Measurements from ENCODE around the gene FCHSD2.

Gene FCHSD2

DNA sequence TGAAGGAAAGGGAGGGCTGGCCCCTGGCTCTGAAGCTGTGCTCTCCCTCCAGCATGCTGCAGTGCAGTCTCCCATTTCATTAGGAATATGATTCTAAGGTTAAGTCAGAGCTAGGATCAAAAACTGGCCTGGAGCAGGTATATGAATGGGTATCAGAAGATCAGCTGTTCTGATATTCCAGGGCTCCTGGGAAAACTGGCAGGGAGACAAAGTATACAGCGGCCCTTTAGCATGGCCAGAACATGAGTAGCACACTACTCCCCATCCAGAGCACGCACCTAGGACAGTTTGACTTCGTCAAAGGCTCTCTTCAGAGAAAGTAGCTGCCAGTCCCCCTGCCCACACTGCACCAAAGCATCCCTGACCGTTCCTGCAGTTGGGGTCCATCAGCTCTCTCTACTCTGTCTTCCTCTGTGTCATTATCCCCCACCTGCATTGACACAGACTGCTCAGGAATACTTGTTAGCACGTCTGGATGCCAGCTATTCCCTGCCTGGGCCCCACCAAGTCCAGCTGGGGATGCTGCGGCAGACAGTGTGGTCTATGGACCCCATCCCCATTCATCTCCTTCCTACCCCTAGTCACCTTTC lies 4.0 kb upstream of the FCHSD2 start:
- no peak overlapping the region for H4K5ac ChIP-seq (ENCODE audit: low read length)
- H3K18ac ChIP-seq (ENCODE audit: low read length): no peak overlapping the region
- no peaks in the 10 kb centered on the region for H3K79me2 ChIP-seq (ENCODE audit: control insufficient read depth, insufficient read depth, low read length)
- no peak overlapping the region for H2AK5ac ChIP-seq (ENCODE audit: low read length)
- no peak overlapping the region for H2BK5ac ChIP-seq (ENCODE audit: low read length)
- no peak overlapping the region for H2BK15ac ChIP-seq (replicated peaks; ENCODE audit: low read depth)
- no peak overlapping the region for H3K23ac ChIP-seq (ENCODE audit: low read length)
- H2BK120ac ChIP-seq (ENCODE audit: low read depth, low read length): no peak overlapping the region
- H4K8ac ChIP-seq (ENCODE audit: low read depth, low read length): no peak overlapping the region
- H3K79me1 ChIP-seq (ENCODE audit: low read length): no peaks in the 10 kb centered on the region
- H3K36me3 ChIP-seq (ENCODE audit: control insufficient read depth, insufficient read depth, low read length): no peaks in the 10 kb centered on the region
- H3K4ac ChIP-seq (ENCODE audit: low read depth, low read length): no peak overlapping the region
- no peak overlapping the region for H3K9ac ChIP-seq (ENCODE audit: low read length)
- no peak overlapping the region for H3K4me2 ChIP-seq (ENCODE audit: low read length)
- H3K56ac ChIP-seq (ENCODE audit: low read length): no peak overlapping the region
- no peaks in the 10 kb centered on the region for H3K27me3 ChIP-seq (ENCODE audit: insufficient read depth, low read length, poor library complexity)
- H3K27ac ChIP-seq (ENCODE audit: low read depth, low read length): no peak overlapping the region
- H3K4me1 ChIP-seq (ENCODE audit: control insufficient read depth, low read depth, low read length): no peaks in the 10 kb centered on the region
- H3K4me3 ChIP-seq (ENCODE audit: low read length): no peak overlapping the region
- no peak for DNase-seq
- WGBS (ENCODE audit: extremely low coverage, insufficient coverage, low lambda C conversion rate): no CpG with 5 or more reads among the region's 6 CpGs

DNA sequence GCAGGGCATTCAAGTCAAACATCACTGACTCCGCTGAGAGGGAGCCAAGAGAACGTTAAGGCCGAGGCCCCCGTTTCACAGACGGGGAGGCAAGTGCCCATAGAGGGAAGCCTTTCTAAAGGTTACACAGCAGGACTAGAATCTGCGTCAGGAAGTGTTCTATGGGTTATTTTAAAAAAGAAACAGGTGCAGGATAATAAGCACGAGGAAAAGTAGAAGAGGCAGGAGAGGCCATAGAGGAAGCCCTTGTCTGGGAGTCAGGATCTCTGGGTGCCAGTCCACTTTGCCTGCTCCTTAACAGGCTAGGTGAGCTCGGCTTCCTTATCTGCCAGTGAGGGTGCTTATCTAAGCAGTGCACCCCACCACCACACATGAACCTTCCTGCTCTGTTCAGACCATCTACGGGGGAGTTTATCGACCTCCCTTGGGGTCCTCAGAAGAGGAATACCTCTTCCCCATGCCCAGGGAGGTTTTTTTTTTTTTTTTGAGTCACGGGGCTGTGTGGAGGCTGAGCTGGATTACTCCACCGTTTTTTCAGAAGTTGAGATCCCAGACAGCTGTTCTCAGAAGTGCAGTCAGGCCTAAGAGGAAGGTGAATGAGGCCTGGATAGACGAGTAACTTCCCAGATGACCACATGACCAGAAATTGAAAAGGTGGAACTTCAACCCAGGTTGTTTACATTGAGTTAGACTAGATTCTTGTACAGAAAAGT lies 1.2 kb upstream of the FCHSD2 start:
- WGBS (ENCODE audit: extremely low coverage, insufficient coverage, low lambda C conversion rate): no CpG with 5 or more reads among the region's 13 CpGs
- DNase-seq: no peak

DNA sequence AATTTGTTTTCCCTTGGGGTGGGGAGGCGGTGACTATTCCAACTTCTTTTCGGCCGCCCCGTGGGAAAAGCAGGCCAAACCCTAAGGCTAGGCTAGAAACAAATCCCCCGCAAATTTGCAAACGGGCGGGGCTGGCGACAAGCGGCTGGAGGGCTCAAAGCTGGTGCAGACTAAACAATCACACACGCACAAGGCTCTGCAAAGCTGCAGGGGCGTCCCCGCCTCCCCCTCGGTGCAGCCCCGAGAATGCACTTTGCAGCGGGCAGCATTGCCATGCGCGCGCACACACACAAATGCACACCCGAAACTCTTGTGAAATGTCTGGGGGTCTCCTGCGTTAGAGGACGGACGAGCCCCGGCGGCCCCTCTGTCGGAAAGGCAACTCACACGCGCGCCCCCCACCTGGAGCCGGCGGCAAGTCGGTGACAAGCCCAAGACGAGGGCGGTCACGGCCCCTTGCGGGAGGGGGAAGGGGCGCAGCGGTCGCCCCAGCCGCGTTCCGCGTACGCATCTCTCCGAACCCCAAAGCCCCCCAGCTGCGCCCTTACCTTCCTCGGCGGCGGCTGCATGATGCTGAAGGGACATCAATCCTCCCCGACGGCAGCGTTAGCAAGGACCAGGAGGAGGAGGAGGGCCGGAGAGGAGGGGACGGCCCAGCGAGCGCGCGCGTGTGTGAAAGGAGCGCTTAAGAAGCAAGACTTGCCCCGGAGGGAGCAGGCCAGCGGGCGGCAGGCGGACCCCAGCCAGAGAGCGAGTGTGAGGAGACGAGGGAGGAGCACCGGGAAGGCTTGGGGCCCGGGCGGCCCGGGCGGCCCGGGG lies 600 bp downstream of the FCHSD2 start:
- peak overlapping the region; percentile 36 for H3K4me3 ChIP-seq (ENCODE audit: low read length)
- peak overlapping the region; percentile 88 for H3K56ac ChIP-seq (ENCODE audit: low read length)
- H3K79me1 ChIP-seq (ENCODE audit: low read length): no peaks in the 10 kb centered on the region
- H2BK5ac ChIP-seq (ENCODE audit: low read length): no peak overlapping the region
- H3K4me2 ChIP-seq (ENCODE audit: low read length): peak overlapping the region; percentile 35
- H3K9ac ChIP-seq (ENCODE audit: low read length): peak overlapping the region; percentile 70
- no peak overlapping the region for H2BK120ac ChIP-seq (ENCODE audit: low read depth, low read length)
- no peak overlapping the region for H2AK5ac ChIP-seq (ENCODE audit: low read length)
- peak overlapping the region; percentile 53 for H3K18ac ChIP-seq (ENCODE audit: low read length)
- H3K36me3 ChIP-seq (ENCODE audit: control insufficient read depth, insufficient read depth, low read length): no peaks in the 10 kb centered on the region
- H3K4me1 ChIP-seq (ENCODE audit: control insufficient read depth, low read depth, low read length): no peaks in the 10 kb centered on the region
- peak overlapping the region; percentile 85 for H3K27ac ChIP-seq (ENCODE audit: low read depth, low read length)
- H3K23ac ChIP-seq (ENCODE audit: low read length): peak overlapping the region; percentile 69
- no peak overlapping the region for H3K4ac ChIP-seq (ENCODE audit: low read depth, low read length)
- no peak overlapping the region for H4K5ac ChIP-seq (ENCODE audit: low read length)
- no peaks in the 10 kb centered on the region for H3K79me2 ChIP-seq (ENCODE audit: control insufficient read depth, insufficient read depth, low read length)
- H3K27me3 ChIP-seq (ENCODE audit: insufficient read depth, low read length, poor library complexity): no peaks in the 10 kb centered on the region
- no CpG with 5 or more reads among the region's 71 CpGs for WGBS (ENCODE audit: extremely low coverage, insufficient coverage, low lambda C conversion rate)
- H4K8ac ChIP-seq (ENCODE audit: low read depth, low read length): no peak overlapping the region
- no peak overlapping the region for H2BK15ac ChIP-seq (replicated peaks; ENCODE audit: low read depth)
- peak; percentile 85 for DNase-seq

More for the DNA sequence above, 1.2 kb upstream of the FCHSD2 start:
- no peak overlapping the region for H2BK120ac ChIP-seq (ENCODE audit: low read depth, low read length)
- no peak overlapping the region for H3K23ac ChIP-seq (ENCODE audit: low read length)
- peak overlapping the region; percentile 48 for H3K4me2 ChIP-seq (ENCODE audit: low read length)
- H3K36me3 ChIP-seq (ENCODE audit: control insufficient read depth, insufficient read depth, low read length): no peaks in the 10 kb centered on the region
- H3K18ac ChIP-seq (ENCODE audit: low read length): no peak overlapping the region
- H3K4me3 ChIP-seq (ENCODE audit: low read length): no peak overlapping the region
- H3K56ac ChIP-seq (ENCODE audit: low read length): peak overlapping the region; percentile 88
- peak overlapping the region; percentile 37 for H3K27ac ChIP-seq (ENCODE audit: low read depth, low read length)
- H4K5ac ChIP-seq (ENCODE audit: low read length): no peak overlapping the region
- no peaks in the 10 kb centered on the region for H3K79me1 ChIP-seq (ENCODE audit: low read length)
- peak overlapping the region; percentile 70 for H3K9ac ChIP-seq (ENCODE audit: low read length)
- no peak overlapping the region for H3K4ac ChIP-seq (ENCODE audit: low read depth, low read length)
- no peak overlapping the region for H2BK15ac ChIP-seq (replicated peaks; ENCODE audit: low read depth)
- H3K4me1 ChIP-seq (ENCODE audit: control insufficient read depth, low read depth, low read length): no peaks in the 10 kb centered on the region
- H3K79me2 ChIP-seq (ENCODE audit: control insufficient read depth, insufficient read depth, low read length): no peaks in the 10 kb centered on the region
- H3K27me3 ChIP-seq (ENCODE audit: insufficient read depth, low read length, poor library complexity): no peaks in the 10 kb centered on the region
- H2BK5ac ChIP-seq (ENCODE audit: low read length): no peak overlapping the region
- H2AK5ac ChIP-seq (ENCODE audit: low read length): no peak overlapping the region
- no peak overlapping the region for H4K8ac ChIP-seq (ENCODE audit: low read depth, low read length)

DNA sequence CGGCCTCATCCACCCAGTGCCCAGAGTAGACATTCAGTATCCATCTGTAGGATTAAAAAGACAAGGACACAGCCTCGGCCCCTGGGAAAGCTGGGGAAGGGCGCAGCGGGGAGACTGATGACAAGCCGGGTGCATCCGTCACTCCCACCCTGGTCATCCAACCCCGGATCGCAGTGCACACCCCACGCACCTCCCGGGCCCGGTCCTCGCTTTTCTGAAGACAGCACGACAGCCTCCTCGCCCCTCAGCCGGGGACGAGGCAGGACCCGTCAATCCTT lies 1.1 kb downstream of the FCHSD2 start:
- H3K18ac ChIP-seq (ENCODE audit: low read length): no peak overlapping the region
- H3K36me3 ChIP-seq (ENCODE audit: control insufficient read depth, insufficient read depth, low read length): no peaks in the 10 kb centered on the region
- no peak overlapping the region for H3K4ac ChIP-seq (ENCODE audit: low read depth, low read length)
- no peak overlapping the region for H2BK120ac ChIP-seq (ENCODE audit: low read depth, low read length)
- H3K4me1 ChIP-seq (ENCODE audit: control insufficient read depth, low read depth, low read length): no peaks in the 10 kb centered on the region
- H3K4me3 ChIP-seq (ENCODE audit: low read length): peak overlapping the region; percentile 36
- H3K4me2 ChIP-seq (ENCODE audit: low read length): peak overlapping the region; percentile 35
- H3K27ac ChIP-seq (ENCODE audit: low read depth, low read length): no peak overlapping the region
- DNase-seq: no peak
- H2BK15ac ChIP-seq (replicated peaks; ENCODE audit: low read depth): no peak overlapping the region
- H3K79me1 ChIP-seq (ENCODE audit: low read length): no peaks in the 10 kb centered on the region
- H3K79me2 ChIP-seq (ENCODE audit: control insufficient read depth, insufficient read depth, low read length): no peaks in the 10 kb centered on the region
- no peak overlapping the region for H4K5ac ChIP-seq (ENCODE audit: low read length)
- H3K9ac ChIP-seq (ENCODE audit: low read length): peak overlapping the region; percentile 70
- no peak overlapping the region for H2AK5ac ChIP-seq (ENCODE audit: low read length)
- H4K8ac ChIP-seq (ENCODE audit: low read depth, low read length): no peak overlapping the region
- no peak overlapping the region for H3K23ac ChIP-seq (ENCODE audit: low read length)
- WGBS (ENCODE audit: extremely low coverage, insufficient coverage, low lambda C conversion rate): no CpG with 5 or more reads among the region's 17 CpGs
- H2BK5ac ChIP-seq (ENCODE audit: low read length): no peak overlapping the region
- H3K56ac ChIP-seq (ENCODE audit: low read length): peak overlapping the region; percentile 88
- H3K27me3 ChIP-seq (ENCODE audit: insufficient read depth, low read length, poor library complexity): no peaks in the 10 kb centered on the region

DNA sequence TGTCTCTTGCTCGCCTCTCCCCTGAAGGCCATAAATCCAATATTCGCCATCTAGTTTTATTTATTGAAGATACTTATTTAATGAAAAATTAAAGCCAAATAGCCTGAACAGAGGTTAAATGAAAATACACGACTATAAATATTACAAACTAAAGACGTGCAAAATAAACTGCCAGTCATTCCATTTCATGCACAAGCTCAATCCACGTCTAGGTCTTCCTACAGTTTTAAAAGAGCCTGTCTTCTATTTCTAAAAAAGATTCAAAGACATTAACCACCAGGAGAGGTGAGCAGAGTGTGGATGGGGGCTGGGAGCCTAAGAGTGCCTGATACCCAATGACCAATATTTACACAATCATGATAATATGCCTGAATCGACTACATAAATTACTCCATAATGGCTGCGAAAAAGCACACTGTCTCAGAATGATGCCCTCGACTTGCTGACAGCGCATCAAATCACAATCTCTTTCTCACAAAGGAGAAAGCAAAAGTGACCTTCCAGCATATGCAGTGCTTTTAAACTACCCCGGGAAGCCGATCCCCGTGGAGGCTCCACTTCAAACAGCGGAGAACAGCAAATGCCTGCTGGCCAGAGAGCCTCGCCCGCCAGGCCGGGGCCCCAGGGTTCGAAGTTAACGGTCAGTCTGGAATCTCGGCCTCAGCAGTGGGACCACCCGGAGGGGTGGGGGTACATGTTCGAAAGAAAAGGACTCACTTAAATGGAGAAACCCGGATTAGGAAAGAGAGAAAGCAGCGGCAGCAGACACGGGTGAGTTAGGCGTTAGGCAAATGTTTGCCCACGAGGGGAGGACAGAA lies 1.7 kb downstream of the FCHSD2 start:
- no peak overlapping the region for H3K18ac ChIP-seq (ENCODE audit: low read length)
- peak overlapping the region; percentile 35 for H3K4me2 ChIP-seq (ENCODE audit: low read length)
- H3K23ac ChIP-seq (ENCODE audit: low read length): no peak overlapping the region

More for the DNA sequence above, 1.7 kb downstream of the FCHSD2 start:
- Histone ChIP-seq H3K79me2 (ENCODE audit: control insufficient read depth, insufficient read depth, low read length) (no peaks in the 10 kb centered on the region), H2BK5ac (ENCODE audit: low read length) (no peak overlapping the region), H3K56ac (ENCODE audit: low read length) (peak overlapping the region; percentile 88), H3K4me3 (ENCODE audit: low read length) (no peak overlapping the region), H4K8ac (ENCODE audit: low read depth, low read length) (no peak overlapping the region), H3K4ac (ENCODE audit: low read depth, low read length) (no peak overlapping the region), H3K4me1 (ENCODE audit: control insufficient read depth, low read depth, low read length) (no peaks in the 10 kb centered on the region), H4K5ac (ENCODE audit: low read length) (no peak overlapping the region), H3K9ac (ENCODE audit: low read length) (peak overlapping the region; percentile 70), H3K79me1 (ENCODE audit: low read length) (no peaks in the 10 kb centered on the region), H2BK120ac (ENCODE audit: low read depth, low read length) (no peak overlapping the region), H2BK15ac (replicated peaks; ENCODE audit: low read depth) (no peak overlapping the region), H2AK5ac (ENCODE audit: low read length) (no peak overlapping the region), H3K27me3 (ENCODE audit: insufficient read depth, low read length, poor library complexity) (no peaks in the 10 kb centered on the region), H3K36me3 (ENCODE audit: control insufficient read depth, insufficient read depth, low read length) (no peaks in the 10 kb centered on the region), H3K27ac (ENCODE audit: low read depth, low read length) (no peak overlapping the region)
- no CpG with 5 or more reads among the region's 26 CpGs for WGBS (ENCODE audit: extremely low coverage, insufficient coverage, low lambda C conversion rate)
- peak; percentile 23 for DNase-seq

Measured in mesendoderm (in vitro differentiated cells).